Right ventricle myocardium superior (tissue), 1 donor: ENCODE measurements around the gene STRIT1. TPM values are rescaled to one million over a fixed set of nuclear protein-coding genes. Genes with fewer than 3 reads are reported as not detected.
"Not testable (repeated sequence)": the region's sequence is repeated elsewhere in the genome, so short reads cannot be mapped to it uniquely, and the experiment has no call there.

ENCODE experiments used
- ATAC-seq: fragments of 200-7000 bp; cut with Tn5 transposase; one replicate; pipeline ENCODE4 v1.9.1; 2020; ENCODE audit warnings: mild to moderate bottlenecking; ENCODE audit not compliant: poor library complexity
- DNase-seq: peaks from one replicate; pipeline ENCODE4 v3.0.0-alpha.2; 2020
- intact Hi-C: fragments of 100-400 bp; cut with DNase I; formaldehyde crosslinking; loops from one replicate; pipeline ENCODE4 v1.11.2; 2022
- total RNA-seq: library from RNA; stranded (reverse); fragmentation: NEBNext Ultra II Directional; extraction: Animal tissue kit (Norgen Biotek cat#: 25700); gene quantifications from one replicate; pipeline ENCODE4 v1.2.1, GENCODE V29; 2021
- donor health status: DM: no; HTN: yes; CAD: no; lungs with severe emphysema.

STRIT1 gene
- total RNA-seq, 1 donor from 2014 or later: not detected

DNA sequence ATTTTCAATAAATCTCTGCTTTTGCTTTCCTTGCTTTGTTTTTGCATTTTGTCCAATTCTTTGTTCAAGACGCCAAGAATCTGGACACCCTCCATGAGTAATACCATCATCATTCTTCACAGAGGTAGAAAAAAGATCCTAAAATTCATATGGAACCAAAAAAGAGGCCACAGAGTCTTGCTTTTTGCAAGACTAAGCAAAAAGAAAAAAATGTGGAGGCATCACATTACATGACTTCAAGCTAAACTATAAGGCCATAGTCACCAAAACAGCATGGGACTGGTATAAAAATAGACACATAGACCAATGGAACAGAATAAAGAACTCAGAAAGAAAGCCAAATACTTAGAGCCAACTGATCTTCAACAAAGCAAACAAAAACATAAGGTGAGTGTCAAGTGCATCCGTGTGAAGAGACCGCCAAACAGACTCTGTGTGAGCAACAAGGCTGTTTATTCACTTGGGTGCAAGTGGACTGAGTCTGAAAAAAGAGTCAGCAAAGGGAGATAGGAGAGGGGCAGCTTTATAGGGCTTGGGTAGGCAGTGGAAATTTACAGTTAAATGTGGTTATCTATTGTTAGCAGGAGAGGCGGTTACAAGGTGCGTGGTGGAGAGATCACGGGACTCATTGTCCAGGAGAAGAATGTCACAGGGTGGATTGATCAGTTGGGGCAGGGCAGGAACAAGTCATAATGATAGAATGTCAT is 10.9 kb downstream of the STRIT1 start:
- DNase-seq: no peak
- intact Hi-C loops: no loop called here
- no peak for ATAC-seq

DNA sequence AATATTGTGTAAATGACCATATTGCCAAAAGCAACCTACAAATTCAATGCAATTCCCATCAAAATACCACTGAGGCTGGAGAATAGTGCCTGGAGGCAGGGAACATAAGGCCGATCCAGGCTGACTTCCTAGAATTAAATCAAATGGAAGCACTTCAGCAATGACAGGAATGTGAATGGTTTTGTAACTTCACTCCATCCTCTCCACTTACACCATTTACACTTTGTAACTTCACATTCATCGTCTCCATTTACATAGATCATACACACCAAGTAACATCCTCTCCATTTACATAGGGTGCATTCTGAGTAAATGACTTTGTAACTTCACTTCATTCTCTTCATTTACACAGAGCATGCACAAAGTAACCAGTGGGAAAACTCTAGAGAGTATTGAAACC is 11.6 kb downstream of the STRIT1 start:
- intact Hi-C loops: no loop called here
- DNase-seq (no peak), ATAC-seq (no peak)

DNA sequence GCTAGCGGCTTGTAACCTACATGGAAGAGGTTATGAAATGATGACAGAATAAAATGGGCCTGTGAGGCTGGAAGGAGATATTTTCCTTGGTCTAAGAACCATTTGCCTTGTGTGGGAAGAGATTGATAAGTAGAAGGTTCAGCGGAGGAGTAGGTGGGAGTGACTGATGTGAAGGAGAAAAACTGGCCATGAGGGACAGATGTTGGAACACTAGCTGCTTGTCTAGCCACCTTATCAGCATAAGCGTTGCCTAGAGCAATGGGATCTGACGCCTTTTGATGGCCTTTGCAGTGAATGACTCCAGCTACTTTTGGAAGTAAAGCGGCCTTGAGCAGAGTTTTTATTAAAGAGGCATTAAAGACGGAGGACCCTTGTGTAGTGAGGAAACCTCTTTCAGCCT is 17.4 kb downstream of the STRIT1 start:
- DNase-seq, ATAC-seq, intact Hi-C loops: not testable (repeated sequence)

DNA sequence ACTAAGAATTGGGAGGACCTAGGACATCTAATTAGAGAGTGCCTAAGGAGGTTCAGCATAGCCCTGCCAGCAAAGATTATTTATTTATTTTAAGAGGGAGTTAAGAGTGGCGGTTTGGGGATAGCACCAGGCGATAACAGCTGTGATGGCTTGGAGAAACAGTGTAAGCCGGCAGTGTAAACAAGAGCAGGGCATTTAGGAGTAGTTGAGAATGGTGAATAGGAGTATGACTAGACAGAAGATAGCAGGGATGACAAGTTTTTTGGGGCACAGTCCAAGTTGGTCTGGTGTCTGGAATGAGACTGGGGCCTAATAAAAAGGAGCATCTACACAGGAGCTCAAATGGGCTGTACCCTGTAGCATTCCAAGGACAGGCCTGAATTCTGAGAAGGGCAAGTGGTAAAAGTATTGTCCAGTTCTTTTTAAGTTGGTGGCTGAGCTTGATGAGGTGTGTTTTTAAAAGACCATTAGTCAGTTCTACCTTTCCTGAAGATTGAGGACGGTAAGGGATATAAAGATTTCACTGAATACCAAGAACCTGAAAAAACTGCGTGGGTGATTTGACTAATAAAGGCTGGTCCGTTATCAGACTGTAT is 18.2 kb downstream of the STRIT1 start:
- intact Hi-C loops, ATAC-seq, DNase-seq: not testable (repeated sequence)

DNA sequence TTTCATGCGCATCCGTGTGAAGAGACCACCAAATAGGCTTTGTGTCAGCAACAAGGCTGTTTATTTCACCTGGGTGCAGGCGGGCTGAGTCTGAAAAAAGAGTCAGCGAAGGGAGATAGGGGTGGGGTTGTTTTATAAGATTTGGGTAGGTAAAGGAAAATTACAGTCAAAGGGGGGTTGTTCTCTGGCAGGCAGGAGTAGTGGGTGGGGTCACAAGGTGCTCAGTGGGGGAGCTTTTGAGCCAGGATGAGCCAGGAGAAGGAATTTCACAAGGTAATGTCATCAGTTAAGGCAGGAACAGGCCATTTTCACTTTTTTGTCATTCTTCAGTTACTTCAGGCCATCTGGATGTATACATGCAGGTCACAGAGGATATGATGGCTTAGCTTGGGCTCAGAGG is 19.0 kb downstream of the STRIT1 start:
- intact Hi-C loops, DNase-seq, ATAC-seq: not testable (repeated sequence)

DNA sequence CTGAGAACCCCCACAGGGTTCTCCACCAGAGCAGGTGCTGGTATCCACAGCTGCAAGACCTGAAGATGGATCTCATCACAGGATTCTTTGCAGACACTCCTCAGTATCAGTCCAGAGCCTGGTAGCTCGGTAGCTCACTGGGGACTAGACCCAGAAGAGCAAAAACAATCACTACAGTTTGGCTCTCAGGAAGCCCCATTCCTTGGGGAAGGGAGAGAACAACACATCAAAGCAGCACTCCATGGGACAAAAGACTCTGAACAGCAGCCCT is 22.2 kb downstream of the STRIT1 start:
- intact Hi-C loops: no loop called here

DNA sequence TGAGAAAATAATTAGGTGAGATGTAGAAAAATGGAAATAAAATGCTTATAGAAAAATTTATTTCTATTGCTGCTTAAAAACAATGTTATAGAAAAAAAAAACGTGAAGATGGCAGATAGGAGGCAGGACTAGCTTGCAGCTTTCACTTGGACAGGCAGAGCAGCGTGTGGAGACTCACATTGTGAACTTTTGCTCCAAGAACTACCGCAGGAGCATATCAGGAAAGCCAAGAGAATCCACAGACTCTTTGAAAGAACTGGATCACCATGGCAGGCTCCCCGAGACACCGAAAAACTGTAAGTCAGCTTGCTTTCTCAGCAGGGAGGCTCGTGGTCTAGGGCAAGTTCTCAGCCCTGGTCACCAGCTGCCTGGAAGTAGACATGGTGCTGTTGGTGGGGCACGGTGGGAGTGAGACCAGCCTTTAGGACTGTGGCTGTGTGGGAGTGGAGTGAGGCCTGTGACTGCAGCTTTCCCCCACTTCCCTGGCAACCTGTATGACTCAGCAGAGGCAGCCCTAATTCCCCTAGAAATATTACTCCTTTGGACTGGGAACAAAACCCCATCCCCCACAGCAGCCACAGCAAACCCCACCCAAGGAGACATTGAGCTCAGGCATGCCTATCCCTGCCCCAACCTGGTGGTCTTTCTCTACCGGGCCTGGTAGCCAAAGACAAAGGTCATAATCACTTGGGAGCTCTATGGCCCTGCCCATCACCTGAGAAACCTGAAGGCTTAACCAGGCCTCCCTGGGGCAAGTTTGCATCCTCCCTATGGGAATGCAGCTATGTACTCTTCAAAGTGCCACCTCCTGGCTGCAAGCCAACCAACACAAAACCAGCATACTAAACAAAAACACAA is 22.8 kb downstream of the STRIT1 start:
- intact Hi-C loops: no loop called here
- DNase-seq (no peak), ATAC-seq (no peak)

More for the DNA sequence above, 22.2 kb downstream of the STRIT1 start:
- DNase-seq (no peak), ATAC-seq (no peak)

DNA sequence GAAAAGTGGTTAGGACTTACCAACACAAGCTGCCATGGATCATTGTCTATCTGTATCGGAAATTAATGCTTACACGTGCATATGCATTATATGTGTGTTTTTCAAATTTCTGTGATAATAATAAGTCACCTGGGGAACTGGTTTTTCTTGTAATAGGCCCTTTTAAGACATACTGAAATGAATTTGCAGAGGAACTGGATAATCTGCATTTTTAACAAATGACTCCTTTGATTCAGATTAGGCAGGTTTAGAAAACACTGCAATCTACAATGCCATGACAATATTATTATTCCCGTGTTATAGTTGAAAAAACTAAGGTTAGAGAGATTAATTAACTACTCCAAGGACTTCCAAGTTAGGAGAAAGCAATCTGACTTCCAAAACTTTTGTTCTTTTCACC is 23.4 kb downstream of the STRIT1 start:
- ATAC-seq (no peak), DNase-seq (no peak)
- intact Hi-C loops: no loop called here

DNA sequence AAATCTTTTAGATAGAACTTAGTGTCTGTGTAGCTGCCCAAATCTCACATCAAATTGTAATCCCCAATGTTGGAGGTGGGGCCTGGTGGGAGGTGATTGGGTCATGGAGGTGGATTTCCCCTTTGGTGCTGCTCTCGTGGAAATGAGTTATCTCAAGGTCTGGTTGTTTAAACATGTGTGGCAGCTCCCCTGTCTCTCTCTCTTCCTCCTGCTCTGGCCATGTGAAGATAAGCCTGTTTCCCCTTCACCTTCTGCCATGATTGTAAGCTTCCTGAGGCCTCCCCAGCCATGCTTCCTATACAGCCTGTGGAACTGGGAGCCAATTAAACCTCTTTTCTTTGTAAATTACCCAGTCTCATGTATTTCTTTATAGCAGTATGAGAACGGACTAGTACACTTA is 30.6 kb downstream of the STRIT1 start:
- ATAC-seq, intact Hi-C loops: not testable (repeated sequence)

DNA sequence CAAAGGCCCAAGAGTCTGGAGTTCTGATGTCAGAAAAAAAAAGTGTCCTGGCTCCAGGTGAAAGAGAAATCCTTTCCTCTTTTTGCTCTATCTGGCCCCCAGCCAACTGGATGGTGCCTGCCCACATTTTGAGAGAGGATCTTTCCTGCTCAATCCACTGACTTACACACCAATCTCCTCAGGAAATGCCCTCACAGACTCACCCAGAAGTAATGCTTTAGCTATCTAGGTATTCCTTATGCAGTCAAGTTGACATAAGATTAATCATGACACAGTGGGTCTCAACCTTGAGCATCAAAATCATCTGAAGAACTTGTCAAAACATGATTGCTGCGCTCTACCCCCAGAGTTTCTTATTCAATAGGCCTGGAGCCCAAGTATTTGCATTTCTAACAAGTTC is 31.2 kb downstream of the STRIT1 start:
- DNase-seq (no peak), ATAC-seq (no peak)
- intact Hi-C loops: no loop called here

More for the DNA sequence above, 30.6 kb downstream of the STRIT1 start:
- not testable (repeated sequence) for DNase-seq

DNA sequence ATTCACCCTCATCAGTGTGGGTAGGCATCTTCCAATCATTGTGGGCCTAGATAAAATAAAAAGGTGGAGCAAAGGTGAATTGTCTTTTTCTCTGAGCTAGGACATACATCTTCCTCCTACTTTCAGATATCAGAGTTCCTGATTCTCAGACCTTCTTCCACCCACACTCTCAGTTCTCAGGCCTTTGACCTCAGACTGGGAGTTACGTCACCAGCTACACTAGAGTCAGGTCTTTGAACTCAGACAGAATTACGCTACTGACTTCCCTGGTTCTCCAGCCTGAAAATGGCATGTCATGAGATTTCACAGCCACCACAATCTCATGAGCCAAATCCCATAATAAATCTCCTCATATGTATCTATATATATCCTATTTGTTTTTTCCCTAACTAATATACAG is 39.0 kb downstream of the STRIT1 start:
- DNase-seq (no peak), ATAC-seq (no peak)
- intact Hi-C loops: no loop called here

DNA sequence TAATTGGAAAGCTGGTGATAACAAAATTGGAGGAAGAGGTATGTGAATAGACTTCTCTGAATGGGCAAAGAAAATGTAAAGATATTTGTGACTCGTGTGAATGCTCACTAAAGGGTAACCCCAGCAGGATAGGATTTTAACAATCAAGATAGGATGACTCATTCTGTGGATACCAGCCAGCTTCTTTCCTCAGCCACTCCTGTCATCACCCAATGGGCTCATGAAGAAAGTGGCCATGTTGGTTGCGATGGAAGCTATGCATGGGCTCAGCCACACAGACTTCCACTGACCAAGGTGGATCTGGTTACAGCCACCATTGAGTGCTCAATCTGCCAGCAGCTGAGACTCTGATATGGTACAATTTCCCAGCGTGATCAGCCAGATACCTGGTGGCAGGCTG is 40.9 kb downstream of the STRIT1 start:
- intact Hi-C loops: no loop called here
- DNase-seq: no peak
- ATAC-seq: no peak

DNA sequence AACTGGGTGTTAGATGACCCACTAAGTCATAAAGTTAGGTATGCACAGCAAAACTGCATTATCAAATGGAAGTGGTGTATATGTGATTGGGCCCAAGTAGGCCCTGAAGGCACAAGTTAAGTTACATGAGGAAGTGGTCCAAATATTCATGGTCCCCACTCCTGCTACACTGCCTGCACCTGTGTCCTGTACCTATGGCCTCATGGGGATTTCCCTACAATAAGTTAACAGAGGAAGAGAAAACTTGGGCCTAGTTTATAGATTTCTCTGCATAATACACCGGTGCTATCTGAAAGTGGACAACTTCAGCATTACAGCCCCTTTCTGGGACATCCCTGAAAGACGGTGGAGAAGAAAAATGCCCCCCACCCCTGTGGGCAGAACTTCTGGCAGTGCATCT is 41.5 kb downstream of the STRIT1 start:
- ATAC-seq: no peak
- intact Hi-C loops: no loop called here
- no peak for DNase-seq

DNA sequence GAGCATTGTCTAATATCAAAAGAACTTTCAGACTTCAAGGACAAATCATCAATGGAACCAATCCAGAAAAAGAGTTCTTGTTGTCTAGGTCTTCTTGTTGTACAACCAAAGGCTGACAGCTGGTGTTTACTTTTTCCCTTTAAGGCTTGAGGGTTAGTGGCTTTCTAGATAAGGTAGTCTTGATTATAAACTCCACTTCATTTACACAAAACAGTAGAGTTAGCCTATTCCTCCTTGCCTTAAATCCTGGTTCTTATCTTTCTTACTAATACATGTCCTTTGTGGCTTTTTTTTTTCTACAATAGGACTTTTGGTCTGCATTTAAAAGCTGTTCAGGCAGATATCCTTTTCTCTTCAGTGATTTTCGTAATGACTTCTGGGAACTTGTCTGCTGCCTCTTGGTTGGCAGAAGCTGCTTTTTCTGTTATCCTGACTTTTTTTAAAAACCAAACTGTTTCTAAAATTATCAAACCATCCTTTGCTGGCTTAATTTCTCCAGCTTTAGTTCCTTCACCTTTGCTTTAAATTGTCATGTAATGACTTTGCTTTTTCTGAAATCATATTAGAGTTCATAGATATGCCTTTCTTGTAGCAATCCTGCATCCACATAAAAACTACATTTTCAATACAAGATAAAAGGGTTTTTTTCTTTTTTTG is 44.8 kb downstream of the STRIT1 start:
- ATAC-seq (no peak), DNase-seq (no peak)
- intact Hi-C loops: no loop called here

DNA sequence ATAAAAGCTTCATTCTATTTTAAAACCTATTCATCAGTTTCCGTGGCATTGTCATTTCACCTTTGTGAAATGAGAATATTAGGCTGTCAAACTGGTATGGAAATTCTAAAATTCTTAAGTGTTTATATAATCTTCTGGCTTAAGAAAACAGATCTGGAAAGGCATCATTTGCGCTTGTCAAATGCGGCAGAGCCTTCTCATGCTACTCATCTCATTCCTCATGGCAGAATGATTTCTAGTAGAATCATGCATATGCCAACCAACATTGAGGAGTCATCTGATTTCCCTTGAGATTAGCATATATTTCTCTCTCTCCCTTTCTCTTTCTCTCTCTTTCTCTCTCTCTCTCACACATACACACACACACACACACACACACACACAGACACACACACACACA is 48.8 kb downstream of the STRIT1 start:
- no peak for DNase-seq
- no peak for ATAC-seq
- intact Hi-C loops: no loop called here

DNA sequence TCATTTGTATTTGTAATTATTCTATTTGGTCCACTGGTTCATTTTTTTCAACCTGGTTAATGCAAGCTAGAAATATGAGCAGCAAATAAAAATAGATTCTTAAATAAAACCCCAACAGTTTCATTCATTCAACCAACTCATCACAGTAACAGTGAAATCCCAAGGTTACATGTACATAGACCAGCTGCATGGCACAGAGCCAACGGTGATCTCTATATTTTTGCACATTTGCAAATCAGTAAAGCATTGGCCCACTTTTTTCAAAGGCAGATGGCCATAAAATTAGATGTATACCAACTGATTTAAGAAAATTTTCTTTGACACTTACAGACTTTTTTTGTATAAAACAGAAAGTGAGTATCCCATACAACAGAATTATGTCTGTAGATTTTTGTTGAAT is 49.3 kb downstream of the STRIT1 start:
- DNase-seq (no peak), ATAC-seq (no peak)
- intact Hi-C loops: no loop called here

DNA sequence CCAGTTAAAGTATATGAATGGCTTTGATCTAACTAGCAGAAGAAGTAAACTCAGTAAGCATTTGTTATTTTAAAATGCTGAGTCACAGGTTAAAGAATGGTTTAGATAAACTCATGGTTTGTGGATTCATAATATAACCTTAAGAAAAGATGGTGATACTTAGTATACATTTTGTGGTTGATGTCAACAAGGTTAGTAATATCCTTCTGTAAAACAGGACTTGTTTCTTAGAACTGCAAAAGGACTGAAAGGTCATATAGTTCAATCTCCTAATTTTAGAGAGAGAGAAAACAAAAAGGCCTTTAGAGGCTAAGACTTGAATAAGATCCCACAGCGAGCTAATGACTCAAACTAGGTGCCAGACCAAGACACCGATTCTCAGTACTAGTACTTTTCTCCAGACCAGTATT is 50.0 kb downstream of the STRIT1 start:
- ATAC-seq: no peak
- intact Hi-C loops: no loop called here

DNA sequence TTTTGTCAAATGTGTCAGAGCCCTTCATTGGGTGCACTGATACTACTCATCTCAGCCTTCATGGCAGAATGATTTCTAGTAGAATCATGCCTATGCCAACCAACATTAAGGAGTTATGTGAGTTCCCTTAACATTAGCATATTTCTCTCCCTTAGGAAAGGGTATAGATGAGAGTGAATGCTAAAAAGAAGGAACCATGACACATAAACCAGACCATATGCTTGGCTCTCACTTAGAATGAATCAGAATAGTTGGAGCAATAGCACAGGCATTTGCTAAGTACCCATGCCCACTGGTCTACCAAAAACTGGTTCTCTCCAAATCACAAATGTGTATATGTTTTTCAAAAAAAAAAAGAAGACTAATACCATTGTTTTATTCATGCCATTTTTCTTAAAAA is 51.1 kb downstream of the STRIT1 start:
- ATAC-seq (no peak), DNase-seq (no peak)
- intact Hi-C loops: no loop called here

More for the DNA sequence above, 50.0 kb downstream of the STRIT1 start:
- no peak for DNase-seq

DNA sequence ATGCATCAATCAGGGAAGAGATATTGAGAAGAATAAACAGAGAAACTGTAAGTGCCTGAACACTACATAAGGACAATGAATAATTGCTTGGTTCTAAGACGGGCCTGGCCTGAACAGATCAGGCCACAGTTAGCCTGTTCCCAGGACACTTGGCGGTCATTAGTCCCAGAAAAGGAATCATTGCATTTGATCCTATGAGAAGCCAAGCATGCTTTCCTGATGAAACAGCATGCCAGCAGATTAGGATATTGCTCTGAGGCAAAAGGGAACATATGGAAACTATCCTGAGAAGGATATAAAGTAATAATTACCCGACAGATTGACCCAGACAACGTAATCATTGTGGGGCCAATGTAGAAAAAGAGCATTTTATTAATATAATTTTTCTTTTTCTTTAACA is 51.9 kb downstream of the STRIT1 start:
- intact Hi-C loops: no loop called here
- no peak for DNase-seq
- ATAC-seq: no peak
